A549 (cell line): ENCODE data around the gene XRCC2. TPM values are rescaled to one million over a fixed set of nuclear protein-coding genes. Genes with fewer than 3 reads are reported as not detected.
"Not testable (repeated sequence)": the region's sequence is repeated elsewhere in the genome, so short reads cannot be mapped to it uniquely, and the experiment has no call there.

Experiments
- ATAC-seq, 2 experiments: fragments of 200-7000 bp in 1 of 2; fragments of >200 bp in 1 of 2; cut with Nextera tagmentation in 1 of 2; cut with Tn5 transposase in 1 of 2; 3 replicates each; pipeline versions ENCODE4 v1.8.0 to v1.9.1; 2018 to 2020; ENCODE audit warnings: mild to moderate bottlenecking in 1 of 2, moderate library complexity in 1 of 2
- CTCF ChIA-PET: fragments of 300-600 bp; sonication (Branson Sonifier 250); formaldehyde crosslinking; extraction: SDS; loops from one replicate; lab custom pipeline; 2021; ENCODE audit warnings: antibody characterized with exemption, inconsistent platforms; lab: Yijun Ruan, JAX
- POLR2A ChIA-PET: fragments of 350-600 bp; formaldehyde crosslinking; extraction: SDS; loops from one replicate; lab custom pipeline; 2021; ENCODE audit warnings: antibody characterized with exemption, inconsistent platforms; lab: Yijun Ruan, JAX
- DNase-seq, 2 experiments: peaks; one replicate each; pipeline versions ENCODE4 v3.0.0 to v3.0.0-alpha.2; 2011 to 2016; ENCODE audit warnings: low read depth in 1 of 2, low spot score in 1 of 2
- FAIRE-seq: peaks from 2 replicates; lab custom pipeline; 2011; peaks lifted over from hg19 to GRCh38; lab: Jason Lieb, UNC
- H3K27ac ChIP-seq, 2 experiments: fragments of >200 bp; sonication (Bioruptor Twin); formaldehyde crosslinking; 3 replicates each; pipeline ENCODE4 v1.5.1; 2016 to 2017
- H3K4me1 ChIP-seq: fragments of >200 bp; sonication (Bioruptor Twin); formaldehyde crosslinking; 3 replicates; pipeline ENCODE4 v1.6.1; 2016
- H3K4me2 ChIP-seq: fragments of >200 bp; sonication (Bioruptor Twin); formaldehyde crosslinking; 3 replicates; pipeline ENCODE4 v1.6.1; 2016
- H3K4me3 ChIP-seq: fragments of >200 bp; sonication (Bioruptor Twin); formaldehyde crosslinking; 3 replicates; pipeline ENCODE4 v1.5.1; 2016
- H3K9me3 ChIP-seq: fragments of >200 bp; sonication (Bioruptor Twin); formaldehyde crosslinking; 3 replicates; pipeline ENCODE4 v1.6.1; 2016
- BHLHE40 ChIP-seq: IDR thresholded peaks from 2 replicates; pipeline ENCODE4 v1.6.1; 2012; ENCODE audit warnings: low read depth, low read length, inconsistent platforms
- CBX2 ChIP-seq: fragments of 200-600 bp; sonication (generic); IDR thresholded peaks from 2 replicates; pipeline ENCODE4 v1.6.1; 2016; ENCODE audit warnings: low read depth, mild to moderate bottlenecking, borderline replicate concordance
- CBX8 ChIP-seq: fragments of 200-600 bp; sonication (generic); IDR thresholded peaks from 2 replicates; pipeline ENCODE4 v1.6.1; 2016
- EP300 ChIP-seq, 2 experiments: fragments of >200 bp; sonication (Bioruptor Twin); formaldehyde crosslinking; IDR thresholded peaks; 2 replicates in 1 of 2; 3 replicates in 1 of 2; pipeline ENCODE4 v1.6.1; 2016 to 2017
- ESRRA ChIP-seq: fragments of 150-350 bp; IDR thresholded peaks from 2 replicates; pipeline ENCODE4 v1.6.1; 2014; ENCODE audit warnings: mild to moderate bottlenecking, low read length, borderline replicate concordance
- HDAC2 ChIP-seq: fragments of 200-600 bp; sonication (generic); IDR thresholded peaks from 2 replicates; pipeline ENCODE4 v1.6.1; 2016
- HEYL ChIP-seq: fragments of 250-450 bp; sonication (Bioruptor Pico); IDR thresholded peaks from 2 replicates; pipeline ENCODE4 v1.8.0; 2021; ENCODE audit warnings: mild to moderate bottlenecking, moderate library complexity
- MAZ ChIP-seq: fragments of 150-350 bp; IDR thresholded peaks from 2 replicates; pipeline ENCODE4 v1.6.1; 2014; ENCODE audit warnings: antibody characterized with exemption, low read depth, low read length, borderline replicate concordance
- MYC ChIP-seq: IDR thresholded peaks from 2 replicates; pipeline ENCODE4 v1.6.1; 2012; ENCODE audit warnings: mild to moderate bottlenecking, inconsistent platforms, low read length, improper control_type of control experiment, borderline replicate concordance
- POLR2A ChIP-seq: IDR thresholded peaks from 2 replicates; pipeline ENCODE4 v1.6.1; 2012; ENCODE audit warnings: mild to moderate bottlenecking, low read length
- RAD21 ChIP-seq, 2 experiments: fragments of >200 bp in 1 of 2; sonication (Bioruptor Twin) in 1 of 2; formaldehyde crosslinking in 1 of 2; IDR thresholded peaks in 1 of 2; conservative IDR thresholded peaks in 1 of 2; 2 replicates in 1 of 2; 3 replicates in 1 of 2; pipeline ENCODE4 v1.6.1; 2012 to 2018; ENCODE audit warnings: inconsistent platforms in 1 of 2
- RNF2 ChIP-seq: fragments of 200-600 bp; sonication (generic); IDR thresholded peaks from 2 replicates; pipeline ENCODE4 v1.6.1; 2016; ENCODE audit warnings: low read depth, mild to moderate bottlenecking, antibody characterized with exemption, moderate library complexity, borderline replicate concordance
- SREBF2 ChIP-seq: fragments of 450-650 bp; IDR thresholded peaks from 2 replicates; pipeline ENCODE4 v1.6.1; 2014; ENCODE audit warnings: mild to moderate bottlenecking, moderate library complexity
- TP53 ChIP-seq: fragments of 250-450 bp; sonication (Bioruptor Pico); IDR thresholded peaks from 2 replicates; pipeline ENCODE4 v1.5.0; 2021; ENCODE audit warnings: mild to moderate bottlenecking, moderate library complexity
- WGBS: methylation state at CpG from one replicate; pipeline ENCODE4 v1.1.6; 2017; ENCODE audit errors: missing lambda C conversion rate; 5-methylcytosine and 5-hydroxymethylcytosine counted together
- polyA plus RNA-seq, 4 experiments: library from polyadenylated mRNA; depleted of rRNA in 3 of 4; stranded (reverse); fragments of >200 nt; fragmentation: RNase III in 1 of 4; extraction: RNeasy Plus Mini Kit Qiagen cat#74134 plus additional on column Dnase treatment in 1 of 4; gene quantifications; 2 replicates in 3 of 4; 3 replicates in 1 of 4; pipeline ENCODE4 v1.2.3, GENCODE V29; 2011 to 2017
- TF ChIP-seq, protein P1 (sequence below): IDR thresholded peaks from 2 replicates; pipeline ENCODE4 v1.6.1; 2012
- TF ChIP-seq, protein P2 (sequence below): fragments of 450-650 bp; IDR thresholded peaks from 2 replicates; pipeline ENCODE4 v1.6.1; 2014; ENCODE audit warnings: antibody characterized with exemption
- TF ChIP-seq, protein P3 (sequence below): fragments of 250-450 bp; sonication (Bioruptor Pico); IDR thresholded peaks from 2 replicates; pipeline ENCODE4 v1.5.0; 2021; ENCODE audit warnings: mild to moderate bottlenecking, moderate library complexity, borderline replicate concordance

XRCC2 gene
- polyA plus RNA-seq, 2 of the 4 experiments (the other 2 are of a cell fraction) = 12.3 to 13.1 TPM

DNA sequence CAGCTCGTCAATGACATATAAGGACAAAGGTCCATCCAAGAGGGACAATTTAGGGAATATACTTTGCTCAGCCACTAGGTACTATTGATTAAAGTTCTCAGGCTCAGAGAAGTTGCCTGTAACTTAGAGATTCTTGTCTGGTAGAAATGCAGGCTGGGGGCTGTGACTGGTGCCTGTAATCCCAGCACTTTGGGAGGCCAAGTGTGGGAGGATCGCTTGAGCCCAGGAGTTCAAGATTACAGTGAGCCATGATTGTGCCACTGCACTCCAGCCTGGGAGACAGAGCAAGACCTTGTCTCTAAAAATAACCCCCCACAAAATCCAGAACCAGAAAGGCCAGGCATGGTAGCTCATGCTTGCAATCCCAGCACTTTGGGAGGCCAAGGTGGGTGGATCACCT is 47.4 kb upstream of the XRCC2 start:
- WGBS = 69% methylated on average over 2 of the region's 2 CpGs
- Histone ChIP-seq H3K27ac (no peak overlapping the region), H3K4me2 (no peak overlapping the region), H3K9me3 (no peaks in the 10 kb centered on the region), H3K4me1 (no peaks in the 10 kb centered on the region), H3K4me3 (no peak overlapping the region)
- DNase-seq = no peak
- TF ChIP-seq TP53 = no peak
- TF ChIP-seq, protein P1, sequence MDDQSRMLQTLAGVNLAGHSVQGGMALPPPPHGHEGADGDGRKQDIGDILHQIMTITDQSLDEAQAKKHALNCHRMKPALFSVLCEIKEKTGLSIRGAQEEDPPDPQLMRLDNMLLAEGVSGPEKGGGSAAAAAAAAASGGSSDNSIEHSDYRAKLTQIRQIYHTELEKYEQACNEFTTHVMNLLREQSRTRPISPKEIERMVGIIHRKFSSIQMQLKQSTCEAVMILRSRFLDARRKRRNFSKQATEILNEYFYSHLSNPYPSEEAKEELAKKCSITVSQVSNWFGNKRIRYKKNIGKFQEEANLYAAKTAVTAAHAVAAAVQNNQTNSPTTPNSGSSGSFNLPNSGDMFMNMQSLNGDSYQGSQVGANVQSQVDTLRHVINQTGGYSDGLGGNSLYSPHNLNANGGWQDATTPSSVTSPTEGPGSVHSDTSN = no peak
- no peak for FAIRE-seq
- POLR2A ChIA-PET = no interaction called here
- no peak for ATAC-seq
- CTCF ChIA-PET = interaction anchor here (0.6 to 1.1 kb wide), 3 partner anchors 10 to 72 kb away, joined by 3 read pairs; no protein-coding TSS in a partner anchor

- CTCF ChIA-PET = interaction anchor here (0.6 to 0.7 kb wide), 2 partner anchors 375 to 868 kb away, joined by 4 read pairs; no protein-coding TSS in a partner anchor
- DNase-seq, H3K9me3 ChIP-seq, H3K27ac ChIP-seq, H3K4me3 ChIP-seq, POLR2A ChIA-PET, H3K4me2 ChIP-seq, ATAC-seq, FAIRE-seq: not testable (repeated sequence)
- H3K4me1 ChIP-seq = peaks cover 22% of the 10 kb centered on the region
- 94% methylated on average over 1 of the region's 1 CpG for WGBS
These were observed 36.6 kb upstream of the XRCC2 start for GRCh38 chr7:152712412-152713042.

DNA sequence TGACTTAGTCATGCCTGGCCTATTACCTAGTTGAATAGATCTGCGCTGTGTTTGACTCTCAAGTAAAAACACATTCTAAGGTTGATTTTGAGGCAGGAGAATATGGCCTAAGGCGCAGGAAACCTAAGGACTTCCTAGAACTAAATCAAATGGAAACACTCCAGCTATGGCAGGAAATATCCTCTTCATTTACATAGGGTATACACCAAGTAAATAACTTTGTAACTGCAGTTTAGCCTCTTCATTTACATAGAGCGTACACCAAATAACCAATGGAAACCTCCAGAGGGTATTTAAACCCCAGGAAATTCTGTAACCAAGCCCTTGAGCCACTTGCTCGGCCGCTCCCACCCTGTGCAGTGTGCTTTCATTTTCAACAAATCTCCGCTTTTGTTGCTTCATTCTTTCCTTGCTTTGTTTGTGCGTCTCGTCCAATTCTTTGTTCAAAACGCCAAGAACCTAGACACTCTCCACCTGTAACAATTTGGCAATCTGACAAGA is 35.6 kb upstream of the XRCC2 start:
- WGBS = 83% methylated on average over 9 of the region's 9 CpGs
- TF ChIP-seq, protein P2, sequence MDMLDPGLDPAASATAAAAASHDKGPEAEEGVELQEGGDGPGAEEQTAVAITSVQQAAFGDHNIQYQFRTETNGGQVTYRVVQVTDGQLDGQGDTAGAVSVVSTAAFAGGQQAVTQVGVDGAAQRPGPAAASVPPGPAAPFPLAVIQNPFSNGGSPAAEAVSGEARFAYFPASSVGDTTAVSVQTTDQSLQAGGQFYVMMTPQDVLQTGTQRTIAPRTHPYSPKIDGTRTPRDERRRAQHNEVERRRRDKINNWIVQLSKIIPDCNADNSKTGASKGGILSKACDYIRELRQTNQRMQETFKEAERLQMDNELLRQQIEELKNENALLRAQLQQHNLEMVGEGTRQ = no peak
- TF ChIP-seq POLR2A = no peak
- TF ChIP-seq CBX2 = no peak
- TF ChIP-seq MYC = no peak
- TF ChIP-seq CBX8 = no peak
- TF ChIP-seq HEYL (CRISPR knock-in tag) = no peak
- TF ChIP-seq MAZ = no peak
- no peak for TF ChIP-seq SREBF2
- TF ChIP-seq ESRRA = no peak
- TF ChIP-seq RNF2 = no peak
- no peak for TF ChIP-seq HDAC2
- TF ChIP-seq BHLHE40 = no peak
- TF ChIP-seq RAD21 (conservative IDR thresholded peaks at IDR 0.05 in 1 of 2, IDR thresholded peaks at IDR 0.05 in 1 of 2) = no peak
- TF ChIP-seq, protein P3, sequence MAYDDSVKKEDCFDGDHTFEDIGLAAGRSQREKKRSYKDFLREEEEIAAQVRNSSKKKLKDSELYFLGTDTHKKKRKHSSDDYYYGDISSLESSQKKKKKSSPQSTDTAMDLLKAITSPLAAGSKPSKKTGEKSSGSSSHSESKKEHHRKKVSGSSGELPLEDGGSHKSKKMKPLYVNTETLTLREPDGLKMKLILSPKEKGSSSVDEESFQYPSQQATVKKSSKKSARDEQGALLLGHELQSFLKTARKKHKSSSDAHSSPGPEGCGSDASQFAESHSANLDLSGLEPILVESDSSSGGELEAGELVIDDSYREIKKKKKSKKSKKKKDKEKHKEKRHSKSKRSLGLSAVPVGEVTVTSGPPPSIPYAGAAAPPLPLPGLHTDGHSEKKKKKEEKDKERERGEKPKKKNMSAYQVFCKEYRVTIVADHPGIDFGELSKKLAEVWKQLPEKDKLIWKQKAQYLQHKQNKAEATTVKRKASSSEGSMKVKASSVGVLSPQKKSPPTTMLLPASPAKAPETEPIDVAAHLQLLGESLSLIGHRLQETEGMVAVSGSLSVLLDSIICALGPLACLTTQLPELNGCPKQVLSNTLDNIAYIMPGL (CRISPR knock-in tag) = no peak
- TF ChIP-seq EP300 (IDR thresholded peaks at IDR 0.05) = no peak
- TF ChIP-seq, all 56 proteins: peak for 0
- DNase-seq (no peak), FAIRE-seq (no peak), ATAC-seq (peak in 1 of 2 experiments; percentile 22; a peak in 2 of 6 replicates)
- Histone ChIP-seq H3K4me3 (no peak overlapping the region), H3K4me1 (peaks cover 22% of the 10 kb centered on the region), H3K27ac (peak overlapping the region in 1 of 2 experiments; percentile 70; a peak in 3 of 6 replicates), H3K9me3 (0 out of 3 replicates have a peak, but pooled peaks cover 1% of the 10 kb centered on the region), H3K4me2 (peak overlapping the region; percentile 50)
- POLR2A ChIA-PET = no interaction called here
- CTCF ChIA-PET = interaction anchor here (1.5 to 1.6 kb wide), 2 partner anchors 31 to 376 kb away, joined by 3 to 5 read pairs; no protein-coding TSS in a partner anchor
